ENCODE results near the gene FBN1.

FBN1 gene

DNA sequence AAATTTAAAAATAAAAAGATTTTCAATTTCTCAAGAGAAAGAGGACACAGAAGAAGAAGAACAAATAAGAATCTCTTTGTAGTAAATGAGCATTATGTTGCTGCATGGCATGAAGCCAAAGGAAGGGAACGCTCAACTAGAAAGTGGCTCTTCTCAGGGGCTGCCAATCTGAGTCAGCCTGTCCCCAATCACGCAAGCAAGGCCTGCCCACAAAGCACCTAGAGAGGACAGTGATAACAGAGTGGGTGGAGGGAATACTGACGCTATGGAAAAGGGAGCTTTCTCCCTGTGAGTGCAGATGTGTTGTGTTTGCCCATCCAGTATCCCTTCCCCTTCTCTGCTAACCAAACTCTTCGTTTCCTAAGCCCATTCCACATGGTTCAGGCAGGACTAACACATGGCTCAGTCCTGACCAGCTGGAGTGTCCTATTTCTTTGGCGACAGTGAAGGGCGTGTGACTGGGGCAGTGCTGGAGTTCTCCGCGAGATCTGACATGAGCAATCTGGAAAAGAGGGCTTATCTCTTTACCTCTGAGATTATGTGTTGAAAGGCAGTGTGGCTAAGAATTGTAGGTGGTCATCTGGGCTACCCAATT is 14.2 kb downstream of the FBN1 start:
- Histone ChIP-seq H4K8ac (ENCODE audit: low read depth, low read length) (no peak overlapping the region), H3K4me3 (ENCODE audit: low read length in 2 of 2) (no peak overlapping the region), H3K4me1 (ENCODE audit: control insufficient read depth in 2 of 2, insufficient read depth in 1 of 2, low read depth in 1 of 2, low read length in 2 of 2) (peaks cover 12 to 16% of the 10 kb centered on the region in 2 donors), H2AFZ (ENCODE audit: low read length) (no peak overlapping the region), H3K27ac (replicated peaks; ENCODE audit: low read length) (no peak overlapping the region), H3K9ac (ENCODE audit: low read depth, low read length, poor library complexity) (no peak overlapping the region), H3K18ac (ENCODE audit: low read length) (no peak overlapping the region), H4K91ac (ENCODE audit: low read depth, low read length, poor library complexity) (no peak overlapping the region), H3K23ac (ENCODE audit: low read depth, low read length, poor library complexity) (no peak overlapping the region), H3K9me3 (replicated peaks in 1 of 2; ENCODE audit: control insufficient read depth in 2 of 2, insufficient read depth in 1 of 2, low read depth in 1 of 2, low read length in 2 of 2) (no peaks in the 10 kb centered on the region), H2BK12ac (ENCODE audit: low read length) (no peak overlapping the region), H2BK5ac (ENCODE audit: low read length) (no peak overlapping the region), H2AK5ac (ENCODE audit: low read depth, low read length) (no peak overlapping the region), H3K79me1 (ENCODE audit: low read depth, low read length) (no peaks in the 10 kb centered on the region), H3K14ac (ENCODE audit: low read length) (no peak overlapping the region), H3K4ac (ENCODE audit: low read length) (no peak overlapping the region), H2BK120ac (ENCODE audit: low read depth, low read length) (no peak overlapping the region), H2BK15ac (ENCODE audit: low read length) (no peak overlapping the region), H3K36me3 (replicated peaks in 1 of 2; ENCODE audit: control insufficient read depth in 2 of 2, insufficient read depth in 2 of 2, low read length in 2 of 2) (no peaks in the 10 kb centered on the region), H3K27me3 (ENCODE audit: control insufficient read depth in 3 of 3, insufficient read depth in 3 of 3, low read depth in 1 of 3, low read length in 3 of 3) (no peaks in the 10 kb centered on the region), H3K4me2 (ENCODE audit: insufficient read depth, low read length, poor library complexity, severe bottlenecking) (no peak overlapping the region)
- no CpG with 5 or more reads among the region's 8 CpGs for WGBS, 2 donors (ENCODE audit: extremely low coverage in 2 of 2, insufficient read length in 2 of 2, insufficient replicate concordance in 1 of 2)
- no peak for DNase-seq (ENCODE audit: low spot score)

GRCh38 chr15:48630245-48630644 is 15.3 kb downstream of the FBN1 start:
- Histone ChIP-seq H3K27ac (replicated peaks; ENCODE audit: low read length) (no peak overlapping the region), H3K9me3 (replicated peaks in 1 of 2; ENCODE audit: control insufficient read depth in 2 of 2, insufficient read depth in 1 of 2, low read depth in 1 of 2, low read length in 2 of 2) (no peaks in the 10 kb centered on the region)

GRCh38 chr15:48628832-48629231 is 16.7 kb downstream of the FBN1 start:
- H2BK120ac ChIP-seq (ENCODE audit: low read depth, low read length), result no peak overlapping the region
- H3K27ac ChIP-seq (replicated peaks; ENCODE audit: low read length), result no peak overlapping the region
- no CpG with 5 or more reads among the region's 2 CpGs for WGBS, 2 donors (ENCODE audit: extremely low coverage in 2 of 2, insufficient read length in 2 of 2, insufficient replicate concordance in 1 of 2)

More at GRCh38 chr15:48630245-48630644, 15.3 kb downstream of the FBN1 start:
- Histone ChIP-seq H3K4me3 (ENCODE audit: low read length in 2 of 2) (no peak overlapping the region), H3K4me2 (ENCODE audit: insufficient read depth, low read length, poor library complexity, severe bottlenecking) (no peak overlapping the region), H4K8ac (ENCODE audit: low read depth, low read length) (no peak overlapping the region), H2BK12ac (ENCODE audit: low read length) (no peak overlapping the region), H2BK15ac (ENCODE audit: low read length) (no peak overlapping the region), H3K79me1 (ENCODE audit: low read depth, low read length) (no peaks in the 10 kb centered on the region), H2AK5ac (ENCODE audit: low read depth, low read length) (no peak overlapping the region), H2BK5ac (ENCODE audit: low read length) (no peak overlapping the region), H3K18ac (ENCODE audit: low read length) (no peak overlapping the region), H3K27me3 (ENCODE audit: control insufficient read depth in 3 of 3, insufficient read depth in 3 of 3, low read depth in 1 of 3, low read length in 3 of 3) (no peaks in the 10 kb centered on the region), H3K36me3 (replicated peaks in 1 of 2; ENCODE audit: control insufficient read depth in 2 of 2, insufficient read depth in 2 of 2, low read length in 2 of 2) (no peaks in the 10 kb centered on the region), H3K4me1 (ENCODE audit: control insufficient read depth in 2 of 2, insufficient read depth in 1 of 2, low read depth in 1 of 2, low read length in 2 of 2) (peaks cover 12 to 16% of the 10 kb centered on the region in 2 donors), H3K4ac (ENCODE audit: low read length) (no peak overlapping the region), H3K9ac (ENCODE audit: low read depth, low read length, poor library complexity) (no peak overlapping the region), H4K91ac (ENCODE audit: low read depth, low read length, poor library complexity) (no peak overlapping the region), H2AFZ (ENCODE audit: low read length) (no peak overlapping the region), H2BK120ac (ENCODE audit: low read depth, low read length) (no peak overlapping the region), H3K23ac (ENCODE audit: low read depth, low read length, poor library complexity) (no peak overlapping the region), H3K14ac (ENCODE audit: low read length) (no peak overlapping the region)
- no CpG with 5 or more reads among the region's 1 CpG for WGBS, 2 donors (ENCODE audit: extremely low coverage in 2 of 2, insufficient read length in 2 of 2, insufficient replicate concordance in 1 of 2)
- DNase-seq (ENCODE audit: low spot score), result no peak

GRCh38 chr15:48627260-48627940 is 18.1 kb downstream of the FBN1 start:
- Histone ChIP-seq H3K9me3 (replicated peaks in 1 of 2; ENCODE audit: control insufficient read depth in 2 of 2, insufficient read depth in 1 of 2, low read depth in 1 of 2, low read length in 2 of 2) (no peaks in the 10 kb centered on the region), H3K4me1 (ENCODE audit: control insufficient read depth in 2 of 2, insufficient read depth in 1 of 2, low read depth in 1 of 2, low read length in 2 of 2) (peaks cover 12 to 16% of the 10 kb centered on the region in 2 donors), H3K4me3 (ENCODE audit: low read length in 2 of 2) (no peak overlapping the region), H3K18ac (ENCODE audit: low read length) (no peak overlapping the region), H2AFZ (ENCODE audit: low read length) (peak overlapping the region; percentile 19), H4K91ac (ENCODE audit: low read depth, low read length, poor library complexity) (no peak overlapping the region), H2BK5ac (ENCODE audit: low read length) (no peak overlapping the region), H2BK15ac (ENCODE audit: low read length) (no peak overlapping the region), H3K79me1 (ENCODE audit: low read depth, low read length) (no peaks in the 10 kb centered on the region), H3K36me3 (replicated peaks in 1 of 2; ENCODE audit: control insufficient read depth in 2 of 2, insufficient read depth in 2 of 2, low read length in 2 of 2) (no peaks in the 10 kb centered on the region), H2BK12ac (ENCODE audit: low read length) (no peak overlapping the region), H3K4me2 (ENCODE audit: insufficient read depth, low read length, poor library complexity, severe bottlenecking) (no peak overlapping the region), H2BK120ac (ENCODE audit: low read depth, low read length) (no peak overlapping the region), H3K27ac (replicated peaks; ENCODE audit: low read length) (no peak overlapping the region), H3K4ac (ENCODE audit: low read length) (no peak overlapping the region), H3K14ac (ENCODE audit: low read length) (no peak overlapping the region), H3K27me3 (ENCODE audit: control insufficient read depth in 3 of 3, insufficient read depth in 3 of 3, low read depth in 1 of 3, low read length in 3 of 3) (no peaks in the 10 kb centered on the region), H3K23ac (ENCODE audit: low read depth, low read length, poor library complexity) (no peak overlapping the region), H3K9ac (ENCODE audit: low read depth, low read length, poor library complexity) (no peak overlapping the region), H2AK5ac (ENCODE audit: low read depth, low read length) (no peak overlapping the region), H4K8ac (ENCODE audit: low read depth, low read length) (no peak overlapping the region)
- no peak for DNase-seq (ENCODE audit: low spot score)
- no CpG with 5 or more reads among the region's 7 CpGs for WGBS, 2 donors (ENCODE audit: extremely low coverage in 2 of 2, insufficient read length in 2 of 2, insufficient replicate concordance in 1 of 2)

More at GRCh38 chr15:48628832-48629231, 16.7 kb downstream of the FBN1 start:
- Histone ChIP-seq H2BK15ac (ENCODE audit: low read length) (no peak overlapping the region), H3K23ac (ENCODE audit: low read depth, low read length, poor library complexity) (no peak overlapping the region), H2AFZ (ENCODE audit: low read length) (no peak overlapping the region), H3K79me1 (ENCODE audit: low read depth, low read length) (no peaks in the 10 kb centered on the region), H3K27me3 (ENCODE audit: control insufficient read depth in 3 of 3, insufficient read depth in 3 of 3, low read depth in 1 of 3, low read length in 3 of 3) (no peaks in the 10 kb centered on the region), H2BK12ac (ENCODE audit: low read length) (no peak overlapping the region), H3K4ac (ENCODE audit: low read length) (no peak overlapping the region), H3K4me3 (ENCODE audit: low read length in 2 of 2) (no peak overlapping the region), H2BK5ac (ENCODE audit: low read length) (no peak overlapping the region), H2AK5ac (ENCODE audit: low read depth, low read length) (no peak overlapping the region), H3K4me2 (ENCODE audit: insufficient read depth, low read length, poor library complexity, severe bottlenecking) (no peak overlapping the region), H4K8ac (ENCODE audit: low read depth, low read length) (no peak overlapping the region), H3K36me3 (replicated peaks in 1 of 2; ENCODE audit: control insufficient read depth in 2 of 2, insufficient read depth in 2 of 2, low read length in 2 of 2) (no peaks in the 10 kb centered on the region), H3K9me3 (replicated peaks in 1 of 2; ENCODE audit: control insufficient read depth in 2 of 2, insufficient read depth in 1 of 2, low read depth in 1 of 2, low read length in 2 of 2) (no peaks in the 10 kb centered on the region), H3K4me1 (ENCODE audit: control insufficient read depth in 2 of 2, insufficient read depth in 1 of 2, low read depth in 1 of 2, low read length in 2 of 2) (peaks cover 12 to 16% of the 10 kb centered on the region in 2 donors), H4K91ac (ENCODE audit: low read depth, low read length, poor library complexity) (no peak overlapping the region), H3K14ac (ENCODE audit: low read length) (no peak overlapping the region), H3K9ac (ENCODE audit: low read depth, low read length, poor library complexity) (no peak overlapping the region), H3K18ac (ENCODE audit: low read length) (no peak overlapping the region)
- no peak for DNase-seq (ENCODE audit: low spot score)
